Endothelial cell of umbilical vein (primary cell): ENCODE results near the gene SMG1.

Experiments
- CTCF ChIP-seq, 2 donors: IDR thresholded peaks; 1 replicate in 1 of 2; 2 replicates in 1 of 2; pipeline ENCODE4 v1.5.1; 2011; ENCODE audit warnings: low read length in 2 of 2, mild to moderate bottlenecking in 2 of 2, moderate library complexity in 2 of 2, control low read depth in 1 of 2, inconsistent platforms in 1 of 2, low read depth in 1 of 2; ENCODE audit not compliant: insufficient read depth in 1 of 2; ENCODE audit errors: extremely low read depth in 1 of 2
- MAX ChIP-seq: IDR thresholded peaks from 2 replicates; pipeline ENCODE4 v1.6.1; 2011; ENCODE audit not compliant: insufficient read depth, insufficient read length
- MYC ChIP-seq: IDR thresholded peaks from one replicate; pipeline ENCODE4 v1.6.1; 2011; ENCODE audit warnings: mild to moderate bottlenecking, low read depth, low read length
- POLR2A ChIP-seq: IDR thresholded peaks from 2 replicates; pipeline ENCODE4 v1.6.1; 2012; ENCODE audit warnings: low read depth, mild to moderate bottlenecking, control low read depth, low read length
- POLR2AphosphoS5 ChIP-seq: IDR thresholded peaks from 2 replicates; pipeline ENCODE4 v1.6.1; 2012; ENCODE audit warnings: low read depth, mild to moderate bottlenecking, control low read depth, low read length, moderate library complexity; ENCODE audit not compliant: insufficient read depth

DNA sequence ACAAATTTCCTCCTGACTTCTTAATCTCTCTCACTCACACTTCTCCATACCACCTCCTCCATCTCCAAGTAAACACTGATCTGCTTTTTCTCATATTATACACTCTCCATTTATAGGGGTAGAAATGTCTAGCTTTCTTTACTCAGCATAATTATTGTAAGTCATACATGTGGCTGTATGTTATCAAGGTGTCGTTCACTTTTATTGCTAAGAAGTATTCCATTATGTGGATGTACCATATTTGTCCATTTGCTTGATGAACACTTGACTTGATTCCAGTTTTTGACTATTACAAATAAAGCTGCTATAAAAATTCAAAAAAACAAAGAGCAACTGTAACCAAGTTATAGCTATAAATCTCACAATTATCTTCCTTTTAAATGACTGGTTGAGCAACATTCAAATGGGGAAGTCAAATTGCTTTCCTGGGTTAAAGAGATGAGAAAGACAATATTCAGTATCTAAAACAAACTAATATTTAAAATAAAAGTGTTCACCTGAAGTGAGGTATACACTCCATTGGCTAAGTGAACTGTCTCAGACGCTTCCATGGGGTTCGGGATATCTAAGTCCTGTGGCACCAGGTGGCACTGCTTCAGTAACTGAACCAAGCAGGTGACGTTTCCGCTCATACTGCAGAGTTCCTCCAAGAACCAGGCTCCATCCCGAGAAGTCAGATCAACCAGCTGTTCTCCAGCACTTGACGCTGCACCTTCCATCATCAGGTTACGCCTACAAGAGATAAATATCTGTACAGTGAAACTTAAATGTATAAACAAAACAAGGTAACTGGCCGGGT lies 92.3 kb downstream of the SMG1 start:
- no peak for TF ChIP-seq CTCF (IDR thresholded peaks at IDR 0.05; ENCODE audit: extremely low read depth in 1 of 2, insufficient read depth in 1 of 2, low read depth in 1 of 2, low read length in 2 of 2)
- TF ChIP-seq POLR2A: no peak
- no peak for TF ChIP-seq POLR2AphosphoS5
- no peak for TF ChIP-seq MYC
- TF ChIP-seq MAX: no peak
